Activated CD8-positive, alpha-beta T cell treated with anti-CD3 and anti-CD28 coated beads, Interleukin-2, amount 10 ng/mL, durations not matched to agents 7 days and 5 days (primary cell): ENCODE results near the gene L3MBTL4. TPM values are rescaled to one million over a fixed set of nuclear protein-coding genes. Genes with fewer than 3 reads are reported as not detected.

Source experiments
- ATAC-seq: fragments of 150-1000 bp; cut with Tn5 transposase; one replicate; pipeline ENCODE4 v1.10.0; 2021; ENCODE audit warnings: moderate library complexity
- CTCF ChIA-PET: fragments of 350-600 bp; sonication (Branson Sonifier 250); formaldehyde crosslinking; loops from one replicate; lab custom pipeline; 2021; ENCODE audit warnings: antibody characterized with exemption; lab: Charles Lee
- POLR2A ChIA-PET: fragments of 350-600 bp; sonication (Branson Sonifier 250); formaldehyde crosslinking; loops from one replicate; lab custom pipeline; 2021; ENCODE audit warnings: antibody characterized with exemption; lab: Charles Lee
- DNase-seq: peaks from one replicate; pipeline ENCODE4 v3.0.0-alpha.2; 2020
- H3K27ac Mint-ChIP-seq: one replicate; pipeline ENCODE4 v1.8.0; 2021; ENCODE audit warnings: mild to moderate bottlenecking, mixed read lengths
- H3K27me3 Mint-ChIP-seq: one replicate; pipeline ENCODE4 v1.8.0; 2021; ENCODE audit warnings: low read depth, mixed read lengths
- H3K36me3 Mint-ChIP-seq: one replicate; pipeline ENCODE4 v1.8.0; 2021; ENCODE audit warnings: low read depth, mixed read lengths
- H3K4me1 Mint-ChIP-seq: one replicate; pipeline ENCODE4 v1.8.0; 2021; ENCODE audit warnings: low read depth, mixed read lengths
- H3K4me3 Mint-ChIP-seq: one replicate; pipeline ENCODE4 v1.8.0; 2021; ENCODE audit warnings: mild to moderate bottlenecking, mixed read lengths
- H3K9me3 Mint-ChIP-seq: one replicate; pipeline ENCODE4 v1.8.0; 2022; ENCODE audit warnings: mixed read lengths; ENCODE audit not compliant: insufficient read depth
- total RNA-seq, 2 experiments: library from RNA; stranded (reverse); gene quantifications; one replicate each; pipeline ENCODE4 v1.2.3, GENCODE V29; 2021

Gene L3MBTL4
- total RNA-seq, 2 experiments from 2014 or later, result not detected

DNA sequence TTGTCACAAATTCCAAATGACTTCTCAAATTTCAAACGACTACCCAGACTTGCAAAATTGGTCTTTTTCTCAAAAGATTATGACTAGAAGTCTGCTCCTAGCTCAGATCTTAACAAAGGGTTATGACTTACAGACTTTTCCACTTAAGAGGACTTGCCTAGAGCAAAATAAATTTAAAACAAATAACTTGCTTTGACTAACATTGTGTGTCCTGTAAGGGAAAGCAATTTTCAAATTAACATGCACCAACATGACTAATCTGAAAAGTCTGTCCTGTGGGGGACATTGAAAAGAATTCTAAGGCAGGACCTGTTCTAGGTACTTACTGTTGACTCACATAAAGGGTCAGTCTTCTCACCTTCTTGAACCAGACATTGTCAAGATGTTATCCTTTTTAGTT lies 465.9 kb downstream of the L3MBTL4 start:
- no peaks in the 10 kb centered on the region for H3K4me1 Mint-ChIP-seq
- no peaks in the 10 kb centered on the region for H3K36me3 Mint-ChIP-seq
- no peaks in the 10 kb centered on the region for H3K9me3 Mint-ChIP-seq
- ChIA-PET CTCF (no interaction called here), POLR2A (no interaction called here)
- no peak overlapping the region for H3K4me3 Mint-ChIP-seq
- peaks cover 2% of the 10 kb centered on the region for H3K27me3 Mint-ChIP-seq
- H3K27ac Mint-ChIP-seq, result no peak overlapping the region
- DNase-seq (no peak), ATAC-seq (no peak)

DNA sequence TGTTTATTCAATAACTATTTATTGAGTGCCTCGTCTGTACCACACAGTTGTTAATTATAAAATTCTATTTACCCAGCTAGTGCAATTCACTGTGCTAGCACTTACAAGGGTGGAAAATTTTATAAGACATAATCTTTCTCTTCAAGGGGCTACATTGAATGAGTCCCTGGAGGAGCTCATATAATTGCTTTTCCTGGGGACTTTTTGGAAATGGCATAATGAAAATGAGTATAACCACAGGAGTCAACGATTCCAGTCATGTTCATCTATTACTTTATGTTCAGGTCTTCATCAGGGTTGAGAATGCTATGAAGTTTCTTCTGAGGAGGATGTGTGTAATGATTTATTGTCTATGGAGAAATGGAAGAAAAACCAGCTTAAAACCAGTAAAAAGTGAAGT lies 466.5 kb downstream of the L3MBTL4 start:
- Mint-ChIP-seq H3K36me3 (no peaks in the 10 kb centered on the region), H3K4me3 (no peak overlapping the region), H3K4me1 (no peaks in the 10 kb centered on the region), H3K9me3 (no peaks in the 10 kb centered on the region), H3K27ac (no peak overlapping the region), H3K27me3 (peaks cover 2% of the 10 kb centered on the region)
- ATAC-seq (no peak), DNase-seq (no peak)
- CTCF ChIA-PET, result interaction anchor here (0.8 kb wide), 1 partner anchor 10 kb away, joined by 3 read pairs; no protein-coding TSS in a partner anchor
- POLR2A ChIA-PET, result no interaction called here

- H3K4me3 Mint-ChIP-seq, result no peak overlapping the region
- no peaks in the 10 kb centered on the region for H3K4me1 Mint-ChIP-seq
- H3K27me3 Mint-ChIP-seq, result peaks cover 2% of the 10 kb centered on the region
- no peaks in the 10 kb centered on the region for H3K36me3 Mint-ChIP-seq
- no peak overlapping the region for H3K27ac Mint-ChIP-seq
- POLR2A ChIA-PET, result no interaction called here
- DNase-seq (no peak), ATAC-seq (no peak)
- H3K9me3 Mint-ChIP-seq, result no peaks in the 10 kb centered on the region
- CTCF ChIA-PET, result no interaction called here
These were observed 470.3 kb downstream of the L3MBTL4 start for GRCh38 chr18:5944448-5944847.

DNA sequence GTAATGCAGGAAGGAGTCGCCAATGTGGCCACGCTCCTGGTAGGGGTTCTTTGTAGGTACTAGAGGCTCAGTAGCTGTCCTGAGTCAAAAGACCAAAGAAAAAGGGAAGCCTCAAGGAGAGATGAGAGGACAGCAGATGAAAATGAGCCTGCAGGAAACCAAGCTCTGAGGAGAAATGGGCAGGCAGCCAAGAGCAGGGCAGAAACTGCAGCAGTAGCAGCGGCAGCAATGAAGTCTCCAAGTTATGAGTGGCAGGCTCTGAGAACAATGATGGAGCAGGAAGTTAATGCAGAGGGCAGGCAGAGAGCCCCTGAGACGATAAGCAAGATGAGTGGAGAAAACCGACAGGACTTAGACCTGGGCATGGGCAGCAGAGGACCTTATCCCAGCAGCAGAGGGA lies 471.2 kb downstream of the L3MBTL4 start:
- no peak for DNase-seq
- ChIA-PET CTCF (no interaction called here), POLR2A (no interaction called here)
- Mint-ChIP-seq H3K27ac (no peak overlapping the region), H3K4me1 (no peaks in the 10 kb centered on the region), H3K27me3 (peaks cover 2% of the 10 kb centered on the region), H3K9me3 (no peaks in the 10 kb centered on the region), H3K36me3 (no peaks in the 10 kb centered on the region), H3K4me3 (no peak overlapping the region)
- ATAC-seq, result no peak

GRCh38 chr18:5942591-5942990 lies 472.1 kb downstream of the L3MBTL4 start:
- ATAC-seq (no peak), DNase-seq (no peak)
- Mint-ChIP-seq H3K27ac (no peak overlapping the region), H3K4me3 (no peak overlapping the region), H3K4me1 (no peaks in the 10 kb centered on the region), H3K36me3 (no peaks in the 10 kb centered on the region), H3K9me3 (no peaks in the 10 kb centered on the region), H3K27me3 (no peaks in the 10 kb centered on the region)
- CTCF ChIA-PET, result no interaction called here
- POLR2A ChIA-PET, result no interaction called here

DNA sequence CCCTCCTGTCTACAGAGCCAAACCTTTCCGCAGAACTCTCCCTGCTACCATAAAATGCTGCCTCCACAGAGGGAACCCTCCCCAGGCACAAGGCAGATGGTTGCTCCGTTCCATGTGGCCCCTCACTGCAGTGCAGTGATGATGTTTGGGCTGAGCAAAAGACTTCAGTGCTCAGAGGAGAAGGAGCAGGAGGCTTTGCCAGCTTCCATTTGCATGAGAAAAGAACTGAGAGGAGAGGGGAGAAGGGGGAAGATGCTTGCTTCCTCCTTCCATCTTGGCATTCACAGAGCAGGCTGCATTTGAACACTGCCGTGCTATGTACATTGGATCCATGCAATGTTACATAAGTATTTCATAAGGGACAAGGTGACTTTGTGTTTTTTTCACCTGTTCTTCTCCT lies 472.8 kb downstream of the L3MBTL4 start:
- no peak overlapping the region for H3K27ac Mint-ChIP-seq
- no peaks in the 10 kb centered on the region for H3K9me3 Mint-ChIP-seq
- no peaks in the 10 kb centered on the region for H3K4me1 Mint-ChIP-seq
- H3K27me3 Mint-ChIP-seq, result no peaks in the 10 kb centered on the region
- POLR2A ChIA-PET, result no interaction called here
- no peak for DNase-seq
- ATAC-seq, result no peak
- H3K36me3 Mint-ChIP-seq, result no peaks in the 10 kb centered on the region
- no peak overlapping the region for H3K4me3 Mint-ChIP-seq
- CTCF ChIA-PET, result no interaction called here

DNA sequence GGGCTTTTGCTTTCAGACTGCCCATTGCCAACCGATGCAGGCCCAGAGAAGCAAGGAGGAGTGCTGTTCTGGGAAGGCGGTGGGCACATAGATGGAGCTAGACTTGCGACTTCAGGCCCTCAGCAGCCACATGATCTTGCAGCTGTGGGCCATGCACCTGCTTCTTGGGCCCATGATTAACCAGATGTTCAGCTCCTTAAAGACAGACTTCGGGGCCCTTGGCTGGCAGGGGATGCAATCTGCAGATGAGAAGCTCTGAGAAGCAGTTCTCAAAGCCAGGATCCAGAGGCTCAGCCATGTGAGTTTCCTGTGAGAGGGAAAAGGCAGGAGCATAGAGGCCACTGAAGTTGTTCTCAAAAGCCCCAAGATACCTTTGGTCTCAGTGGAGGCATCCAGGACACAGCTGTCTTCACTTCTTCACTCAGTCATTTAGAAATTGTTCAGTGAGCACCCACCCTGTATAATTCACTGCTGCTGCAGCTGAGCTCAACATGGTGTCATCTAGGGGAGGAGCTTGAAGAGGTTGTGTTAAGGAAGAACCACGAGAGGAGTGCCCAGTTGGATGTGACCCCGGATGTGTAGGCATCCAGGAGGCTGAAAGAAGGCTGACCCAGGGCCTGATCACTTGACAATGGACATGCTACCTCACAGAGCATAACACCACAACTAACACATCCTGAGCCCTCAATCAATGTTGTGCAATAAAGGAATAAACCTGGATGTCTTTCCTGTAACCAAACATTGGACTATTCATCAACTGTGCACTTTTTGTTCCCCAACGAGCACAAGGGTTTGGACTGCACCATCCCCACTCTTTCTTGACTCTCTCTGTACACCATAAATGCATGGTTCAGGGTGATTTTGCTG lies 474.7 kb downstream of the L3MBTL4 start:
- ATAC-seq (no peak), DNase-seq (no peak)
- no peaks in the 10 kb centered on the region for H3K9me3 Mint-ChIP-seq
- ChIA-PET POLR2A (no interaction called here), CTCF (no interaction called here)
- H3K36me3 Mint-ChIP-seq, result no peaks in the 10 kb centered on the region
- no peaks in the 10 kb centered on the region for H3K4me1 Mint-ChIP-seq
- no peak overlapping the region for H3K4me3 Mint-ChIP-seq
- H3K27me3 Mint-ChIP-seq, result no peaks in the 10 kb centered on the region
- H3K27ac Mint-ChIP-seq, result no peak overlapping the region

DNA sequence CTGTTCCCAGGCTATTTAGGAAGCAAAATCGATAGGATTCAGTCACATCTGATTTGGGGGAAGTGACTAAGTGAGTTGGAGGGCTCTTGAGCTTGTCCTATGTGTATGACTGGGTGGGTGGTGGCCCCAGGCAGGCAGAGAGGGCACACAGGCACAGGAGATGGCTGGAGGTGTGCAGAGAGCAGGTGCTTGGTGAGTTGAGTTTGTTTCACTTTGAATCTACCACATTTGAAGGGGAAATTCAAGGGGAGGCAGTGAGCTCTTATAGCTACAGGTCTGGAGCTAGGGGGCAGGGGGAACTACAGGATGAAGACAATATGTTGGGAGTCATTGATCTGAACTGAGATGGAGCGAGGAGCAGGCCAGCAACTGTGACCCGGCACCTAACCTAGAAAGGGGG lies 476.9 kb downstream of the L3MBTL4 start:
- CTCF ChIA-PET, result no interaction called here
- no peak overlapping the region for H3K27ac Mint-ChIP-seq

GRCh38 chr18:5937121-5937520 lies 477.6 kb downstream of the L3MBTL4 start:
- Mint-ChIP-seq H3K27me3 (no peaks in the 10 kb centered on the region), H3K9me3 (no peaks in the 10 kb centered on the region), H3K27ac (no peak overlapping the region), H3K36me3 (no peaks in the 10 kb centered on the region), H3K4me1 (no peaks in the 10 kb centered on the region), H3K4me3 (no peak overlapping the region)
- POLR2A ChIA-PET, result no interaction called here
- CTCF ChIA-PET, result no interaction called here
- no peak for ATAC-seq
- no peak for DNase-seq

More for the DNA sequence above, 476.9 kb downstream of the L3MBTL4 start:
- POLR2A ChIA-PET, result no interaction called here
- H3K4me1 Mint-ChIP-seq, result no peaks in the 10 kb centered on the region
- no peak for DNase-seq
- no peak overlapping the region for H3K4me3 Mint-ChIP-seq
- no peak for ATAC-seq
- H3K9me3 Mint-ChIP-seq, result no peaks in the 10 kb centered on the region
- H3K27me3 Mint-ChIP-seq, result no peaks in the 10 kb centered on the region
- H3K36me3 Mint-ChIP-seq, result no peaks in the 10 kb centered on the region

- Mint-ChIP-seq H3K4me3 (no peak overlapping the region), H3K4me1 (no peaks in the 10 kb centered on the region), H3K27me3 (no peaks in the 10 kb centered on the region), H3K36me3 (no peaks in the 10 kb centered on the region), H3K9me3 (no peaks in the 10 kb centered on the region), H3K27ac (no peak overlapping the region)
- POLR2A ChIA-PET, result no interaction called here
- CTCF ChIA-PET, result no interaction called here
- ATAC-seq (no peak), DNase-seq (no peak)
These were observed 483.9 kb downstream of the L3MBTL4 start for GRCh38 chr18:5930789-5931188.

DNA sequence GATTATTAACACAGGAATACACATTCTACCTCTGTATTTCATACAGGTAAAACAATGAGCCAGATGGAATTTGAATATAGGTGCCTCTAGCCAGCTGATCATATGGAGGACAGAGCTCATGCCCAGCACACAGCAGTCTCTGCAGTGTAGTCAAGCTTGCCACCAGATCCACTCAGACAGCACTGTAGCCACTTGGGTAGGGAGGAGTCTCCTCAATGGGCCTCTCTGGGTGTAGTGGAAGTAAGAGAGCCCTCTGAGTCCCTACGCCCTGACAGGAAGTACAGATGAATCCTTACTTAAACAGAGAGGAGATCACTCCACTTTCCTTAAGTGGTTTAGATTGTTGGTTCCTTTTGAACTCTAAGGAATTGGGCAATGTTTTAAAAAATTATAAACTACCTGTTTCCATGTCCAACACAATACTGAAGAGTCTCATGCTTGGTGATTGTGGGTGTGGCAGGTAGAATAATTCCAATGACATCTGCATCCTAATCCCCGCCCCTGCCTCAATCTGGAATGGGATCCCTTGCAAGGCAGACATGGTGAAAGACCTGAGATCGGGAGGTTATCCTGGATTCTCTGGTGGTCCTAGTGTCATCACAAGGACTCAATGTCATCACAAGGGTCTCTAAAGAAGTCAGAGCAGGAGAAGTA lies 496.4 kb downstream of the L3MBTL4 start:
- H3K4me3 Mint-ChIP-seq, result no peak overlapping the region
- no peaks in the 10 kb centered on the region for H3K9me3 Mint-ChIP-seq
- no peaks in the 10 kb centered on the region for H3K36me3 Mint-ChIP-seq
- POLR2A ChIA-PET, result no interaction called here
- no peak for DNase-seq
- H3K27ac Mint-ChIP-seq, result no peak overlapping the region
- no peaks in the 10 kb centered on the region for H3K27me3 Mint-ChIP-seq
- H3K4me1 Mint-ChIP-seq, result no peaks in the 10 kb centered on the region
- ATAC-seq, result no peak
- CTCF ChIA-PET, result no interaction called here

GRCh38 chr18:5914951-5915350 lies 499.8 kb downstream of the L3MBTL4 start:
- Mint-ChIP-seq H3K36me3 (no peaks in the 10 kb centered on the region), H3K4me1 (no peaks in the 10 kb centered on the region), H3K4me3 (no peak overlapping the region), H3K27ac (no peak overlapping the region), H3K9me3 (no peaks in the 10 kb centered on the region), H3K27me3 (no peaks in the 10 kb centered on the region)
- CTCF ChIA-PET, result no interaction called here
- no peak for DNase-seq
- ATAC-seq, result no peak
- POLR2A ChIA-PET, result no interaction called here
